GM19468 (cell line): Measurements from ENCODE around the gene NEAT1.

ENCODE experiments used
- ATAC-seq: cut with Tn5 transposase; IDR thresholded peaks from one replicate; pipeline ENCODE4 v1.9.1; 2021; ENCODE audit warnings: mild to moderate bottlenecking, moderate library complexity, moderate number of reproducible peaks; ENCODE audit not compliant: unreplicated experiment; ENCODE audit errors: extremely low read depth

Gene NEAT1

GRCh38 chr11:65474864-65475263 is 52.3 kb downstream of the NEAT1 start:
- ATAC-seq: no peak

GRCh38 chr11:65476632-65477148 is 54.1 kb downstream of the NEAT1 start:
- ATAC-seq: no peak

- no peak for ATAC-seq
Measured at GRCh38 chr11:65477149-65477965, 54.8 kb downstream of the NEAT1 start.

- no peak for ATAC-seq
Measured at GRCh38 chr11:65478388-65479183, 56.0 kb downstream of the NEAT1 start.

- ATAC-seq: no peak
Measured at GRCh38 chr11:65479184-65480145, 56.9 kb downstream of the NEAT1 start.

GRCh38 chr11:65482306-65482850 is 59.8 kb downstream of the NEAT1 start:
- ATAC-seq: no peak

GRCh38 chr11:65485920-65486219 is 63.3 kb downstream of the NEAT1 start:
- ATAC-seq: no peak

GRCh38 chr11:65486570-65487466 is 64.2 kb downstream of the NEAT1 start:
- ATAC-seq: no peak

GRCh38 chr11:65487467-65488272 is 65.1 kb downstream of the NEAT1 start:
- no peak for ATAC-seq

GRCh38 chr11:65488273-65489034 is 65.9 kb downstream of the NEAT1 start:
- ATAC-seq: no peak

GRCh38 chr11:65489035-65489705 is 66.6 kb downstream of the NEAT1 start:
- no peak for ATAC-seq

- ATAC-seq: no peak
Measured at GRCh38 chr11:65489706-65490320, 67.2 kb downstream of the NEAT1 start.

- ATAC-seq: no peak
Measured at GRCh38 chr11:65491163-65491465, 68.5 kb downstream of the NEAT1 start.

GRCh38 chr11:65491614-65492386 is 69.2 kb downstream of the NEAT1 start:
- ATAC-seq: no peak

GRCh38 chr11:65492387-65492636 is 69.7 kb downstream of the NEAT1 start:
- ATAC-seq: no peak

- ATAC-seq: no peak
Measured at GRCh38 chr11:65492637-65493366, 70.2 kb downstream of the NEAT1 start.
